Mesendoderm (in vitro differentiated cells): Measurements from ENCODE around the gene OR2H2.

ENCODE experiments used
- DNase-seq: peaks from one replicate; pipeline ENCODE4 v3.0.0; 2013
- H2AK5ac ChIP-seq: 2 replicates; pipeline ENCODE4 v1.6.1; 2013; ENCODE audit warnings: low read length, inconsistent platforms
- H2BK120ac ChIP-seq: 2 replicates; pipeline ENCODE4 v1.6.1; 2013; ENCODE audit warnings: low read depth, mild to moderate bottlenecking, low read length, moderate library complexity, mixed read lengths
- H2BK15ac ChIP-seq: replicated peaks from 2 replicates; pipeline ENCODE4 v1.6.1; 2013; ENCODE audit warnings: low read depth, mild to moderate bottlenecking, moderate library complexity
- H2BK5ac ChIP-seq: 2 replicates; pipeline ENCODE4 v1.6.1; 2013; ENCODE audit warnings: low read length, inconsistent platforms
- H3K18ac ChIP-seq: 2 replicates; pipeline ENCODE4 v1.6.1; 2013; ENCODE audit warnings: mild to moderate bottlenecking, low read length, mixed read lengths
- H3K23ac ChIP-seq: one replicate; pipeline ENCODE4 v1.6.1; 2013; ENCODE audit warnings: low read length
- H3K27ac ChIP-seq: 2 replicates; pipeline ENCODE4 v1.5.1; 2013; ENCODE audit warnings: low read depth, mild to moderate bottlenecking, inconsistent platforms, low read length, moderate library complexity
- H3K27me3 ChIP-seq: 2 replicates; pipeline ENCODE4 v1.6.1; 2013; ENCODE audit warnings: low read length, control low read depth, mild to moderate bottlenecking, inconsistent platforms; ENCODE audit not compliant: insufficient read depth, poor library complexity
- H3K36me3 ChIP-seq: 2 replicates; pipeline ENCODE4 v1.6.1; 2013; ENCODE audit warnings: low read length, inconsistent platforms; ENCODE audit not compliant: control insufficient read depth, insufficient read depth
- H3K4ac ChIP-seq: one replicate; pipeline ENCODE4 v1.6.1; 2013; ENCODE audit warnings: low read depth, mild to moderate bottlenecking, low read length, moderate library complexity
- H3K4me1 ChIP-seq: 2 replicates; pipeline ENCODE4 v1.6.1; 2013; ENCODE audit warnings: low read depth, low read length, inconsistent platforms; ENCODE audit not compliant: control insufficient read depth
- H3K4me2 ChIP-seq: 2 replicates; pipeline ENCODE4 v1.6.1; 2013; ENCODE audit warnings: low read length
- H3K4me3 ChIP-seq: 2 replicates; pipeline ENCODE4 v1.5.1; 2013; ENCODE audit warnings: mild to moderate bottlenecking, low read length
- H3K56ac ChIP-seq: one replicate; pipeline ENCODE4 v1.6.1; 2013; ENCODE audit warnings: low read length
- H3K79me1 ChIP-seq: 2 replicates; pipeline ENCODE4 v1.6.1; 2013; ENCODE audit warnings: low read length, inconsistent platforms
- H3K79me2 ChIP-seq: 2 replicates; pipeline ENCODE4 v1.6.1; 2013; ENCODE audit warnings: mild to moderate bottlenecking, low read length; ENCODE audit not compliant: control insufficient read depth, insufficient read depth
- H3K9ac ChIP-seq: 2 replicates; pipeline ENCODE4 v1.6.1; 2013; ENCODE audit warnings: low read length, inconsistent platforms
- H4K5ac ChIP-seq: one replicate; pipeline ENCODE4 v1.6.1; 2013; ENCODE audit warnings: low read length
- H4K8ac ChIP-seq: one replicate; pipeline ENCODE4 v1.6.1; 2013; ENCODE audit warnings: low read depth, mild to moderate bottlenecking, control low read depth, low read length, moderate library complexity
- WGBS: extraction: QIAGEN DNeasy Blood & Tissue Kit; methylation state at CpG from one replicate; pipeline ENCODE4 v1.1.7; 2013; ENCODE audit warnings: low lambda C conversion rate, missing lambda C conversion rate; ENCODE audit not compliant: insufficient coverage; ENCODE audit errors: extremely low coverage; 5-methylcytosine and 5-hydroxymethylcytosine counted together

The OR2H2 gene

DNA sequence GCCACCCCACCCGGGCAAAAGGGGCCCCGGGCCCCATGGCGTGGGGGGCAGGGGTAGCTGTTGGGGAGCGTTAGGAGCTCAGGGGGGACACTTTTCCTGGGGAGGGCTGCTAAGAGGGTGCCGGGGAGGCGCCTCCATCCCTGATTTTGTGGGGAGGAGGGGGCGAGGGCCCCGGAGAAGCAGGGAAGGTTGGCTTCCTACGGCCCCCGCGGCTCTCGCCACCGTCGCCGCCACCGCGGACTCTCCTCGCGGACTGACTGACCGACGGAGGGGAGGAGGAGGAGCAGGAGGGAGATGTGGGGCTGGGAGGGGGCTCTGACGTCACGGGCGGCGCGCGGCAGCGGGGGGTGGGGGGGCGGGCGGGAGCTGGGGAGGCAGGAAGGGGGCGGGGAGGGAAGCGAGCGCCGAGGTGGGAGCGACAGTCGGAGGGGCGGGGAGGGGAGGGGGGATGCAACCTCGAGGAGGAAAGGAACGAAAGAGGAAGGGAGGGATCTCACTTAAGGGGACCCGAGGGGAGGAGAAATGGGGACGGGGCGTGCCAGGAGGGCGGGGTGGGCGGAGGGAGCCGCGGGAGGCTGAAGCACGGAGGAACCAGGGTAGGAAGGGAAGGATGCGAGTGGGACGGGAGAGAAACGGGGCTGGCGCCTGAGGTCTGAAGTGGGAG, 43.0 kb downstream of the OR2H2 start:
- Histone ChIP-seq H3K4me3 (peak overlapping the region; percentile 93), H3K4me1 (peaks cover 32% of the 10 kb centered on the region), H3K4ac (peak overlapping the region; percentile 70), H3K79me1 (peaks cover 17% of the 10 kb centered on the region), H3K9ac (peak overlapping the region; percentile 97), H3K36me3 (peaks cover 5% of the 10 kb centered on the region), H2BK120ac (peak overlapping the region; percentile 6), H3K27me3 (no peaks in the 10 kb centered on the region), H3K23ac (peak overlapping the region; percentile 69), H3K18ac (peak overlapping the region; percentile 97), H3K4me2 (peak overlapping the region; percentile 96), H2BK15ac (no peak overlapping the region), H3K27ac (peak overlapping the region; percentile 88), H3K56ac (peak overlapping the region; percentile 99), H4K5ac (no peak overlapping the region), H3K79me2 (peaks cover 49% of the 10 kb centered on the region), H2AK5ac (no peak overlapping the region), H2BK5ac (peak overlapping the region; percentile 97), H4K8ac (no peak overlapping the region)
- peak; percentile 96 for DNase-seq
- no CpG with 5 or more reads among the region's 51 CpGs for WGBS

DNA sequence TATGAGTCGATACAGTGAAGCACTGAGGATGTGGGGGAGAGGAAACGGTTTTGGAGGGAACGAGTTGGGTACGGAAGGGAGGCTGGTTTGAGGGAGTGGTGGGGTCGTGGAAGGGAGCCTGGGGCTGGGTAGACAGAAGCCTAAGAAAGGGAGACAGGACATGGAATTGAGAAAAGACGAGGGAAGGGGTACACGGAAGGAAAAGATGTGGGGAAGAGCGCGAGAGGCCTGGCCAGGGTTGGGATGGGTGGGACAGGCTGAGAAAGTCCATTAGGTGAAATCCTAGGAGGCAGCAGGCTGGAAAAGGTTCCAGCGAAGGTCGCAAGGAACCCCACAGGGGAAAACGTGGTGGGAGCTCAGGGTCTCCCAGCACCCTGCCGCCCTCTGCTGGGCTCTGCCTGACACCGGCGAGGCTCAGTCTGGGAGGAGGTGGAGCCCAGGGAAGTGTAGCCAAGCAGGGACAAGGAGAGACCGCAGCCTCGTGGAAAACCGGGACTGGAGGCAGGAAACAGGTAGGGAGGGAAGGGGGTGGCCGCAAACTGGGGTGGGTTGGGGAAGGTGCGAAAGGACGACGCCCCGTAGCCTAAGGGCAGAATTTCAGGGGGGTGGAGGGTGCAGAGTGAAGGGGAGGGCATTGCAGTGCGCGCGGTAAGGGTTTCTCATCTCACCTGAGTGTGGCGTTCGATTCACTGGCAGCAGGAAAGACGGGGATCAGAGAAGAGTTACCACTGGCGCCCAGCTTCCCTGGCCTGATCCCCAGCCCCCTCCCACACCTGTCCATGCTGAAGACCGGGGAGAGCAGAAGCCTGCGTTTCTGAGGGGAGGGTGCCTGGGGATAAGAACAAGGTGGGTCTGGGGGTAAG, 43.7 kb downstream of the OR2H2 start:
- H3K56ac ChIP-seq = peak overlapping the region; percentile 99
- no peak overlapping the region for H2BK120ac ChIP-seq
- H3K4me3 ChIP-seq = peak overlapping the region; percentile 93
- H3K79me1 ChIP-seq = peaks cover 13% of the 10 kb centered on the region
- no peak overlapping the region for H2BK15ac ChIP-seq
- H3K27me3 ChIP-seq = no peaks in the 10 kb centered on the region
- peak; percentile 97 for DNase-seq
- peak overlapping the region; percentile 97 for H2BK5ac ChIP-seq
- H4K8ac ChIP-seq = no peak overlapping the region
- H3K9ac ChIP-seq = peak overlapping the region; percentile 97
- no peak overlapping the region for H3K4ac ChIP-seq
- peak overlapping the region; percentile 86 for H3K27ac ChIP-seq
- no peak overlapping the region for H4K5ac ChIP-seq
- no CpG with 5 or more reads among the region's 32 CpGs for WGBS
- peak overlapping the region; percentile 96 for H3K4me2 ChIP-seq
- H3K23ac ChIP-seq = peak overlapping the region; percentile 69
- peaks cover 24% of the 10 kb centered on the region for H3K4me1 ChIP-seq
- peaks cover under 1% of the 10 kb centered on the region for H3K36me3 ChIP-seq
- peak overlapping the region; percentile 63 for H3K18ac ChIP-seq
- H2AK5ac ChIP-seq = no peak overlapping the region
- peaks cover 46% of the 10 kb centered on the region for H3K79me2 ChIP-seq

GRCh38 chr6:29629571-29629970, 44.6 kb downstream of the OR2H2 start:
- Histone ChIP-seq H3K4me3 (no peak overlapping the region), H2AK5ac (no peak overlapping the region), H3K79me1 (peaks cover 11% of the 10 kb centered on the region), H3K18ac (no peak overlapping the region), H3K27me3 (no peaks in the 10 kb centered on the region), H3K4me2 (peak overlapping the region; percentile 10), H3K56ac (peak overlapping the region; percentile 30), H3K27ac (no peak overlapping the region), H3K79me2 (peaks cover 44% of the 10 kb centered on the region), H3K36me3 (no peaks in the 10 kb centered on the region), H3K4ac (no peak overlapping the region), H4K5ac (no peak overlapping the region), H2BK5ac (no peak overlapping the region), H2BK15ac (no peak overlapping the region), H3K23ac (no peak overlapping the region), H4K8ac (no peak overlapping the region), H3K4me1 (peaks cover 18% of the 10 kb centered on the region), H3K9ac (peak overlapping the region; percentile 97), H2BK120ac (no peak overlapping the region)
- WGBS = no CpG with 5 or more reads among the region's 2 CpGs
- DNase-seq = no peak

DNA sequence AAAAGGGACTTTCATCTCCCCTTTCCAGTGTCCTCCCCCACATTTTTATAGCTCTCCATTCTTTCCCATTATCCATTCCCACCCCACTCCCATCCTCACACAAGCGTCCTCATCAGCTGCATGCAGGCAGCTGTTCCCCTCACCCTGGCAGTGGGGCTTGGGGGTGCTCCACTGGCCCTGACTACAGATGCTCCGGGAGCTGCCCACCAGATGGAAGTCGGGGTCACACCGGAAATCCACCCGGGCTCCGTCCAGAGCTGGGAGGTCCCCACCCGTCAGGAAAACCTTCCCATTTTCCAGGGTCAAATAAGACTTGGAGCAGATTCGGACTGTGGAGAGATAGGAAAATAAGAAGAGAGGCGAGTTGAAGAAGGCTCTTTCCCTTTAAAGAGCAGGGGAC, 45.4 kb downstream of the OR2H2 start:
- H2BK15ac ChIP-seq = no peak overlapping the region
- peaks cover 12% of the 10 kb centered on the region for H3K4me1 ChIP-seq
- peak overlapping the region; percentile 69 for H3K9ac ChIP-seq
- H4K8ac ChIP-seq = no peak overlapping the region
- WGBS = no CpG with 5 or more reads among the region's 9 CpGs
- H4K5ac ChIP-seq = no peak overlapping the region
- H3K4ac ChIP-seq = no peak overlapping the region
- H2BK120ac ChIP-seq = no peak overlapping the region
- H3K27me3 ChIP-seq = no peaks in the 10 kb centered on the region
- no peak for DNase-seq
- H3K27ac ChIP-seq = no peak overlapping the region
- peak overlapping the region; percentile 44 for H3K4me2 ChIP-seq
- H3K23ac ChIP-seq = no peak overlapping the region
- H3K4me3 ChIP-seq = peak overlapping the region; percentile 11
- H2BK5ac ChIP-seq = no peak overlapping the region
- H3K79me1 ChIP-seq = peaks cover 11% of the 10 kb centered on the region
- H3K18ac ChIP-seq = no peak overlapping the region
- H2AK5ac ChIP-seq = peak overlapping the region; percentile 13
- H3K36me3 ChIP-seq = no peaks in the 10 kb centered on the region
- H3K79me2 ChIP-seq = peaks cover 43% of the 10 kb centered on the region
- peak overlapping the region; percentile 73 for H3K56ac ChIP-seq

DNA sequence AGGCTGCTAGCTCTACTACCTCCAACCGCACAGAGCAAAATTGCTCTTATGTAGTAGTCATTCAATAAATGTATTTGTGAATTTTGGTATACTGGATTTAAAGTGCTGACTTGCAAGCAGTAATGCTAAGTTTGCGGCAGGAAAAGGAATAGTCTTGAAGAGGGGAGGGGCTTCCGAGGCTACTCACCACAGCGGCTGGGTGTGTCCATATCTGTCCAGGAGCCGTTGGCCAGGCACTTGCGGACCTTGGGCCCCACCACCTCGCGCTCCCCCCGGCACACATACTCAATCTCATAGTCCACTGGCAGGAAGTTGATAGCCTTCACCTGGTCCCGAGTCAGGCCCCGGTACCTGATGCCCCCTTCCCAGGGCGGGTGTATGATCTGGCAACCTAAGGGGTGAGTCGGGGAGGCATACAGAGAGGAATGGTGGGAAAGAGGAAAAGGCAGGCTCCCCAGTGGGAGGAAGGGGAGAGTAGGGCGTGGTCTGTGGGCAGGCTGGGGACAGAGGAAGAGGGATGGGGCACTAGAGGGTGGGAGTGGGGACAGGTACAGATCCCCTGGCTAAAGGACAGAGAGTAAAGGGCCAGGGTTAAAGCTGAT, 46.4 kb downstream of the OR2H2 start:
- no peak overlapping the region for H2BK5ac ChIP-seq
- H4K5ac ChIP-seq = no peak overlapping the region
- peak overlapping the region; percentile 0 for H3K18ac ChIP-seq
- H3K4me3 ChIP-seq = peak overlapping the region; percentile 19
- H2AK5ac ChIP-seq = no peak overlapping the region
- peaks cover 6% of the 10 kb centered on the region for H3K4me1 ChIP-seq
- H3K56ac ChIP-seq = peak overlapping the region; percentile 75
- no peak overlapping the region for H3K27ac ChIP-seq
- H3K36me3 ChIP-seq = no peaks in the 10 kb centered on the region
- no peak overlapping the region for H2BK15ac ChIP-seq
- H3K79me1 ChIP-seq = peaks cover 8% of the 10 kb centered on the region
- H4K8ac ChIP-seq = no peak overlapping the region
- DNase-seq = peak; percentile 60
- H3K4me2 ChIP-seq = peak overlapping the region; percentile 99
- WGBS = no CpG with 5 or more reads among the region's 14 CpGs
- no peaks in the 10 kb centered on the region for H3K27me3 ChIP-seq
- H3K23ac ChIP-seq = no peak overlapping the region
- H3K4ac ChIP-seq = no peak overlapping the region
- H3K9ac ChIP-seq = peak overlapping the region; percentile 87
- H3K79me2 ChIP-seq = peaks cover 34% of the 10 kb centered on the region
- no peak overlapping the region for H2BK120ac ChIP-seq
